Stimulated activated CD8-positive, alpha-beta memory T cell treated with anti-CD3 and anti-CD28 coated beads, Interleukin-4, amount 100 ng/mL, for 4 hours (primary cell): ENCODE results near the gene LRRC8D.
A peak's percentile ranks its signal among the peaks of the same experiment; 100 is the strongest.

Source experiments
- DNase-seq, 2 donors: peaks; one replicate each; pipeline ENCODE4 v3.0.0-alpha.2; 2020; ENCODE audit warnings: low read depth in 2 of 2, low spot score in 1 of 2

LRRC8D gene

GRCh38 chr1:89807503-89807902 is 13.3 kb upstream of the LRRC8D start:
- DNase-seq, result no peak

- no peak for DNase-seq
Measured at GRCh38 chr1:89807983-89808382, 12.8 kb upstream of the LRRC8D start.

DNA sequence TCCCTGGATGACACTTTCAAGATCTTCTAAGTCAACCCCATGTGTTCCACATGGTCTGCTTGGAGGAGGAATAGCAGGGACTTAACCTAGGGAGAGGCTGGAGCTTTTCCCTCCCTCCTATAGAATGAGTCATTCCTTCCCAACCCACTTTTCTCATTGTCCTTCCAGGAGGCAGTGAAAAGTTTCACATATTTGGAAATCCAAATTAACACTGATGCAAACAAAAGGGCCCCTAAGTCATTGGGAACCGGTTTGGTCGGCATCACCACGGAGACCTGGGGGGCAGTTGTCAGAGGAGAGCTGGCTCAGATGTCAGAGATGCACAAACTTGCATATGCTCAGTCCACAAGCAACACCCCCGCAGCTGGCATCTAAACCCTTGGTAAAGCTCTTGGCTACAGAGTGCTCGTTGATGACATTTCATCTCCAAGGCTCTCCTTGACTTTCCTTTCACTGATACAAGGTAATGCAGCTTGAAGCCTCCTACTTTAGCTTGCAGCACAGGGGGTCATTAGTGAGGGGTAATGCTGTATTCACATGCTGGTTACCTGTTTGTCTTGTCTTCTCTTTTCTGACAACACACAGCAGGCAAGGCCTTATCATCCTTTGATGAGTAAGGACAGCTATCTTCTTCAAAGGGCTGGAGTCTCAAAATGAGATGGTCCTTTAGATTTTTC is 12.3 kb upstream of the LRRC8D start:
- no peak for DNase-seq

DNA sequence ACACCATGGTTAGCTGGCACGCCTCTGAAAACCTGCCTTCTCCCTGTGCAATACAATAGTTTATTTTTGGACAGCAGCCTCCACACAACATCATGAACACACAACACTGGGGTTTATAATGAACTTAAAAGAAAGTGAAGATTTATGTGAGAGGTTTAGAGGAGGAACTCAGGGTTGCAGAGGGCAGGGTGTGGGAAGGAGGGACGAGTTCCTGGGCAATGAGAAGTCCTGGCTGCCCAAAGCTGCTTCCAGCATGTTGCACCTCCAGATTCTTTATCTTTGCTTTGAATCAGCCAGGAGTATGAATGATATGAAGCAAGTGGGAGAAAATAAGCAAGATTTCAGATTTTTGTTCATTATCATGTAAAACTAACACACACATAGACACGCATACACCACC is 11.3 kb upstream of the LRRC8D start:
- no peak for DNase-seq

DNA sequence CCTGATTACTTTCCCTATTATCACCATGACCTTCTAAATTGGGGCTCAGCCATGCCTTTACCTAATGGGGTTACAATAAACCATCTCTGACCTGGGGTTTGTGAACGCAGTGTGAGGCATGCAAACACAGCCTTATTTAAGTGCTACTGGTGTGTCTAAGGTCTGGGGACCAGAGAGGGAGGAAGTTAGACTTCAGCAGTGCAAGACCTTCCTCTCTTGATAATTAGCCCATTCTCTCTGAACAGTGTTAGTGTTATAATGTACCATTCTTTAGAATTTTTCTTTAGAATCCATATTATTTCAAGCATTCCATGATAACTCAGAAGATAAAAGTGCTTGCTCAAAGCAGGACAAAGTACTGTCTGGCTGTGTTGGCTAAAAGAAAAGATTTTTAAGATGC is 10.5 kb upstream of the LRRC8D start:
- no peak for DNase-seq

- no peak for DNase-seq
Measured at GRCh38 chr1:89810880-89811279, 10.0 kb upstream of the LRRC8D start.

DNA sequence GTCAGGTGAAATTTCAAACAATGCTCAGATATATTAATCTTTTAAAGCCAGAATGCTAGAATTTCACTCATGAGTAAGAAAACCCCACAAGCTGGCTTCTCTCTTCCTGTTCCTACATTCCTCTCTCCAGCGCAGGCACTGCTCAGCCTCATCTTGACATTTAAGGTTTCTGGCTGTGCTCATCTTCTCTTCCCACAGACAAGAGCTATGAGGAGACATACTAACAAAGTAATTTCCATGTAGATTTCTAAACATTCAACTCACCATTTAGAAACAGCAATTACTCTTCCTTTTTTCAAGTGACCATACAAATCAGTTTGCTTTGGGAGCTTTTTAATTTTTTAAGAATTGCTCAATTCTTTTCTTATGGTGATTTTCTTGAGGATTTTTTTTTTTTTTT is 7.8 kb upstream of the LRRC8D start:
- DNase-seq, result no peak

DNA sequence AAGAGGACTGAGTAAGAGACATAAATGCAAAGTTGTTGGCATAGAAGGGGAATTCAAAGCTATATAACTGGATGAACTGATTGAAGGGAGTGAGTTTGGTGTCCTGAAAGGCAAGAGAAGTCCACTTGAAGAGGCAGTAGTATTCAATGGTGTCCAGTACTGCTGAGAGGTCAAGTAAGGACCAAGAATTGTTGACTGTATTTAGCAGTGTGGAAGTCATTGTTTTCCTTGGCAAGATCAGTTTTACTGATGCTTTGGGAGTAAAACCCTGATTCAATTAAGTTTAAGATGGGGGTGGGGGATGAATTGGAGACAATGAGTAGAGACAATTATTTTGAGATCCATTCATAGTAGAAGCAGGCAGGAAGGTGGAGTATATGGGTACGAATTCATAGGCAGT is 5.8 kb upstream of the LRRC8D start:
- no peak for DNase-seq

GRCh38 chr1:89815611-89816010 is 5.2 kb upstream of the LRRC8D start:
- no peak for DNase-seq

- DNase-seq, result no peak
Measured at GRCh38 chr1:89816366-89816765, 4.5 kb upstream of the LRRC8D start.

DNA sequence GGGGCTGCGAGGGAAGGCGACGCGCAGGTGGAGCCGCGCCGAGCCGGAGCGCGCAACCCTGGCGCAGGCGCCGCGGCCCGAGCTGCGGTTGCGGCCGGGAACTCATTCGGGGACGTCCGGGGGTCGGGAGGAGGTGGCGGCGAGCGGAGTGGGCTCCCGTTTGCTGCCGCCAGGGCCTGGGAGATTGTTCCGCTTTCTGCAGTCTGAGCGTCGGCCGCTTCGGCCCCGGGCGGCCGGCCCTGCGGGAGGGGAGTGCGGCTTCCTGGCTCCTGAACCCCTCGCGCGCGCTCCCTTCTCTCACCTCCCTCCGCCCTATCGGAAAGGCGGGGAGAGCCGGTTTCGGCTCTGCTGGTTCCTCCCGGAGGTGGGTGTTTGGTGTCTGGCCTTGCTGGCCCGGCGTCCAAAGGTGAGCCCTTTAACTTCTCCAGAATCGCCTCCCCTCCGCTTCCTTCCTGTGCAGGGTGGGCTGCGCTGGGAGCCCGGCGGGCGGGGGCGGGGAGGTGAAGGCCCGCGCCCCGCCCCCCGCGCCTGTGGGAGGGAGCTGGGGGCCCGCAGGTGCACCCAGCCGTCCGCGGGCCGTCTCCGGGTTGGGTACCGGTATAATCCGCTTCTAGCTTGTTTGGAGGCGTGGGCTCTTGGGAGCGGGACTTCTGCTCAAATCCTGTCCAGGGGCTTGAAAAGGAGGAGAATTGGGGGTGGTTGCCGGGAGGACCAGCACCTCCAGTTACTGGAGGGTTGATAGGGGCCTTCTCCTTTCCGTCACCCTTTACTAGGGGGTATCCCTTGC is 683 bp downstream of the LRRC8D start:
- DNase-seq, result peak; percentile 22 to 49

DNA sequence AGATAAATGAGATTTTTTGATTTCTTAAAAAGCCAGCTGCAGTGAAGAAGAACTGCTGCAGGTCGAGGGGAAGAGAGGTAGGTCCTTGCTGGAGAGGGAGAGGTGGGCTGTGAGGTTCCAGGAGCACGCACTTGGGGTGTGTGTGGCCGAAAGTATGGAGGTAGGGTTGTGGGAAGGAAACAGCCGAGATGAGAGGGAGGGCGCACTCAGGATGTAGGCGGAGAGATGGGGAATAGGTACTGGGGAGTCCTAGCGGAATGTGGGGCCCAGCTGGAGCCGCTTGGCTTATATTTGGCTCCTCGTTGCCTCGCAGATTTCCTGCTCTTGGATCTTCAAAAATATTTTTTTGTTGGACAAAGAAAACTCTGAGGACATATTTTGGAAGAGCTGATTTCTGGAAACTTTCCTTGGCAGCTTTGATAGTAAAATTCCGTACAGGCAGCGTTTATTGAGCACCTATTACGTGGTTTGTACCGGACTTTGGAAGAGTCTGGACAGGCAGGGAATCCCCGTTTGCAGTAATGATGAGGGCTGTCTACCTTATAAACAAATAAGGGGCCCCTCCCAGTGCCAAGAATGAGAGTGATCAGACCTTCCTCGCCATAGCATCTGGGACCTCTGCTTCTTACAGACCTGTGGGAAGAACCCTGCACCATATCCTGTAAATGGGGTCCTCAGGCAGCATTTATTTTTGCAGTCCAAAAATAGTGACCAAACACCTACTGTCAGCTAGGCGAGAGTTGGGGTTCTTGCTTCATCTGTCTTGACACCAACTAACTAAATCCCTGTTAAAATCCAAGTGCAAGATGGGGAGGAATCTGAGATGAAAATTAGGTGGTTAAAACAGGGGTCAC is 1.5 kb downstream of the LRRC8D start:
- no peak for DNase-seq

DNA sequence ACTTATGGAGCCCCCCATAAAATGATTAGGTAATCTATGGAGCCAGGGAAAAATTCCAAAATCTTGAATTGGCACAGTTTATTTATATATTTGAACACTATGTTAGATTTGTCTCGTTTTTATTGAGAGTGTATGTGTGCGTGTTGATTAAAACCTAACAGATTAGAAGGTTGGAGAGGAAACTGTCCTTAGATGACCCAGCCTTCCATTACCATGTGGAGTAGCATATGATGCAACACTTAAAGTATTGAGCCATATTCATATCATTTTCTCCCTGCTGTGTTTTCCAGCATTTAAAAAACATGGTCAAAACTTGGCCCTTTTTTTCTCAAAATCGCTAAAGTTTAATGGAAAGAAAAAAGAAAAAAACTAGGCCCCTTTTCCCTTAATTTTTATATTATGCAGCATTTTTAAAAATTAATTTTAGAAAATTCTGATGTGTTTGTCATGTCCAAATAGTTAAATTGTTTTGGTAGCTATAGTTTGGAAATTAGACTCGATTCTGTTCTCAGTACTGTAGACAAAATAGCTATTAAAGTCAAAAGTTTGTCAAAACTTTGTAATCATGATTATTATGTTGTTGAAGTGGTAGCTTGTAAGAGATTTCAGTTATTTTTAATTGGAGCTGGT is 2.3 kb downstream of the LRRC8D start:
- no peak for DNase-seq

GRCh38 chr1:89823679-89824292 is 3.0 kb downstream of the LRRC8D start:
- no peak for DNase-seq

DNA sequence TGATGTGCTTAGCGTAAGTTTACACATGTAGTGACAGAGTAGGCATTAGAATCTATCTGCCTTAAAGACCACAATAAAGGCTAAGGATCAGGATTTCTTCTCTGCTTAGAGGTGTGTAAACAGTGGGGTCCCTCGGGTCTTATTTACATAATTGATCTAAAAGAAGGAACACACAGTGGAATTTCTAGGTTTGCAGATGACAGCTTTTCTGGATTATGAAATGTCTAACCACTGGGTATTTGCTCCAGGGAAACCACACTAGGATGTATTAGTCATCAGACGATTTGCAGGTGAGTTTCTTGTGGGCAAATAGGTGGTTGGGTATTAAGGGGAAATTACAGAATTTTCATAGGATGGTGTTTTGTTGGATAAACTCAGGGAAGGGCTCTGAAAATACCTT is 5.8 kb downstream of the LRRC8D start:
- no peak for DNase-seq

DNA sequence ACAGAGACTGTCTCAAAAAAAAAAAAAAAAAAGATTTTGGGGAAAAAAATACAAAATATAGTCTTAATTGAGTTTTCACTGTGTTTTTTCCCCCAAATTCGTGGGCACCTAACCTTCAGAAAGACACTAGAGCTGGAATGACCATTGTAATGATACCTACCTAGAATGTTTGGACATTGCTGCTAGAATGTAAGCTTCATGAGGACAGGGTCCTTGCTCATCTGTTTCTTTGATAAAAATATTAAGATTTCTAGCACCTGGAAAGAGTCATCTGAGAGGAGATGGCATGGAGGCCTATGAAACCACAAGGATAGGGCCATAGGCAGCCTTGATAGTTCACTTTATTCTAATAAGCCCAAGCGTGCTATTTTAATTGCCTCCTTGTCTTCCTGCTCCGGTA is 6.5 kb downstream of the LRRC8D start:
- no peak for DNase-seq

DNA sequence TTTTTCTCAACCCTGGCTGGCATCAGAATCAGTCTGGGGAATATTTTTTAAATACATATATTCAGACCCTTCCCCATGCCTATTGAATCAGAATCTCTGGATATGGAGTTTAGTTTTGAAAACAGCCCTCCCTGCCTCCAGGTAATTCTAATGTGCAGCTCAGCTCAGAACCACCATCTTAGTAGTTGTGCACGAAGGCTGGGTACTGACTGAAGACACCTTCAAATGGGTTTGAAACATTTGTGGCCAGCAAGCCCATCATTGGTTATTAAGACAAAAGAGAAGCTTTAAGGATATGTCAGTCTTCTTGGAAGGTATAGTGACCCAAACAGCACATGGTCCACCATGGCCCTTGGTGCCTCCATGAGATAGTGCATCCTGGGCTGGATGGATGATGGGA is 7.1 kb downstream of the LRRC8D start:
- no peak for DNase-seq

DNA sequence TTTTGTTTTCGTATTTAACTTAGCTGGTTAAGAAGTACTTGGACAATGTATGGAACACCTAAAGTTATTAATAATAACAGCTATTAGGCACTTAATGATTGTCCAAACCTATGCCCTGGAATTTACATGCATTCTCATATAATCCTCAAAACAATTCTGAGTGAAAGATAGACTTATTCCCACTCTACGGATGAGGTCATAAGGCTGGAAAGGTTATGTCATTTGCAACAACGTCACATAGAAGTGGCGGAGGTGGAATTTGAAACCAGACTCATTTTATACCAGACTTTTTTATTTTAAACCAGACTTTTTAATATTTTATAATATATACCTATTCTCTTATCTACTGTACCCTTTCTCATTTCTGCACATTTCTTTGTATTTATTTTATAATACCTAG is 8.4 kb downstream of the LRRC8D start:
- no peak for DNase-seq

- DNase-seq, result no peak
Measured at GRCh38 chr1:89831462-89832120, 10.8 kb downstream of the LRRC8D start.

GRCh38 chr1:89832496-89833127 is 11.8 kb downstream of the LRRC8D start:
- no peak for DNase-seq
